Cardiac muscle cell (in vitro differentiated cells and primary cell): ENCODE results near the gene MUSK. TPM values are rescaled to one million over a fixed set of nuclear protein-coding genes. Genes with fewer than 3 reads are reported as not detected.
A peak's percentile ranks its signal among the peaks of the same experiment; 100 is the strongest.

Source experiments
- DNase-seq, 2 donors: peaks; one replicate each; pipeline versions ENCODE4 v3.0.0 to v3.0.0-alpha.2; 2010 to 2017; ENCODE audit warnings: low read depth in 1 of 2, low spot score in 1 of 2
- H3K27ac ChIP-seq: fragments of 200-600 bp; sonication (generic); 2 replicates; pipeline ENCODE4 v1.5.1; 2016
- H3K27me3 ChIP-seq: fragments of 200-600 bp; sonication (generic); 2 replicates; pipeline ENCODE4 v1.6.0; 2016; ENCODE audit warnings: control low read depth
- H3K36me3 ChIP-seq: fragments of 200-600 bp; sonication (generic); 2 replicates; pipeline ENCODE4 v1.5.1; 2016; ENCODE audit warnings: control low read depth
- H3K4me1 ChIP-seq: fragments of 200-600 bp; sonication (generic); 2 replicates; pipeline ENCODE4 v1.8.1; 2017; ENCODE audit warnings: low read depth, mild to moderate bottlenecking, mixed run types
- H3K4me3 ChIP-seq: fragments of 200-600 bp; sonication (generic); 2 replicates; pipeline ENCODE4 v1.5.1; 2016; ENCODE audit warnings: mild to moderate bottlenecking
- H3K9me3 ChIP-seq: fragments of 200-600 bp; sonication (generic); 2 replicates; pipeline ENCODE4 v1.5.1; 2017; ENCODE audit warnings: low read depth, mild to moderate bottlenecking, control low read depth
- CTCF ChIP-seq: IDR thresholded peaks from 2 replicates; pipeline ENCODE4 v1.5.1; 2012; ENCODE audit warnings: low read depth, mild to moderate bottlenecking, low read length
- polyA plus RNA-seq: library from polyadenylated mRNA; unstranded; fragments of >200 nt; fragmentation: Nextera tagmentation; extraction: Ambion mirVana; gene quantifications from 2 replicates; pipeline ENCODE4 v1.2.1, GENCODE V29; 2016
- total RNA-seq: library from RNA; depleted of rRNA; stranded (reverse); fragments of >200 nt; gene quantifications from 2 replicates; pipeline ENCODE4 v1.2.3, GENCODE V29; 2016

MUSK gene
- total and polyA plus RNA-seq, 2 experiments from 2014 or later, result not detected

GRCh38 chr9:110626101-110626829 is 42.3 kb upstream of the MUSK start:
- H3K27ac ChIP-seq, result no peak overlapping the region
- H3K9me3 ChIP-seq, result no peaks in the 10 kb centered on the region
- DNase-seq, result peak in 1 of 2 donors; percentile 88
- H3K36me3 ChIP-seq, result no peaks in the 10 kb centered on the region
- H3K4me3 ChIP-seq, result no peak overlapping the region
- no peak for TF ChIP-seq CTCF
- no peaks in the 10 kb centered on the region for H3K4me1 ChIP-seq
- no peaks in the 10 kb centered on the region for H3K27me3 ChIP-seq

GRCh38 chr9:110635589-110635988 is 33.0 kb upstream of the MUSK start:
- DNase-seq, result no peak
- Histone ChIP-seq H3K36me3 (no peaks in the 10 kb centered on the region), H3K9me3 (no peaks in the 10 kb centered on the region), H3K4me1 (no peaks in the 10 kb centered on the region), H3K4me3 (no peak overlapping the region), H3K27me3 (peaks cover 2% of the 10 kb centered on the region), H3K27ac (no peak overlapping the region)
- no peak for TF ChIP-seq CTCF

- Histone ChIP-seq H3K4me1 (no peaks in the 10 kb centered on the region), H3K4me3 (no peak overlapping the region), H3K9me3 (no peaks in the 10 kb centered on the region), H3K27me3 (peaks cover 7% of the 10 kb centered on the region), H3K36me3 (no peaks in the 10 kb centered on the region), H3K27ac (no peak overlapping the region)
- peak; percentile 18 to 63 for DNase-seq
- peak; percentile 47 for TF ChIP-seq CTCF
These were observed 30.1 kb upstream of the MUSK start for GRCh38 chr9:110638381-110638954.

- H3K27ac ChIP-seq, result no peak overlapping the region
- peaks cover 19% of the 10 kb centered on the region for H3K27me3 ChIP-seq
- H3K36me3 ChIP-seq, result no peaks in the 10 kb centered on the region
- no peak for TF ChIP-seq CTCF
- H3K4me1 ChIP-seq, result no peaks in the 10 kb centered on the region
- H3K9me3 ChIP-seq, result no peaks in the 10 kb centered on the region
- no peak overlapping the region for H3K4me3 ChIP-seq
- DNase-seq, result peak; percentile 48 to 56
These were observed 27.9 kb upstream of the MUSK start for GRCh38 chr9:110640736-110641135.

- Histone ChIP-seq H3K27ac (no peak overlapping the region), H3K4me1 (no peaks in the 10 kb centered on the region), H3K9me3 (no peaks in the 10 kb centered on the region), H3K36me3 (no peaks in the 10 kb centered on the region), H3K27me3 (peaks cover 19% of the 10 kb centered on the region), H3K4me3 (no peak overlapping the region)
- TF ChIP-seq CTCF, result no peak
- no peak for DNase-seq
These were observed 27.3 kb upstream of the MUSK start for GRCh38 chr9:110641293-110641692.
